Neuronal stem cell (in vitro differentiated cells): ENCODE data around the gene HOXB1.

Experiments
- DNase-seq: peaks from one replicate; pipeline ENCODE4 v3.0.0-alpha.2; 2013; ENCODE audit warnings: low spot score
- H2AFZ ChIP-seq: one replicate; pipeline ENCODE4 v1.6.1; 2013; ENCODE audit warnings: mild to moderate bottlenecking, low read length, inconsistent platforms
- H2AK5ac ChIP-seq: 2 replicates; pipeline ENCODE4 v1.6.1; 2013; ENCODE audit warnings: low read depth, mild to moderate bottlenecking, inconsistent platforms, low read length, moderate library complexity, mixed read lengths
- H2BK120ac ChIP-seq: 2 replicates; pipeline ENCODE4 v1.6.1; 2013; ENCODE audit warnings: low read depth, mild to moderate bottlenecking, inconsistent platforms, low read length, moderate library complexity, mixed read lengths
- H2BK12ac ChIP-seq: one replicate; pipeline ENCODE4 v1.6.1; 2013; ENCODE audit warnings: low read length, inconsistent platforms
- H2BK15ac ChIP-seq: 2 replicates; pipeline ENCODE4 v1.6.1; 2013; ENCODE audit warnings: mild to moderate bottlenecking, low read length, inconsistent platforms, mixed read lengths
- H2BK5ac ChIP-seq: one replicate; pipeline ENCODE4 v1.6.1; 2013; ENCODE audit warnings: inconsistent platforms, mild to moderate bottlenecking, low read length, moderate library complexity
- H3K14ac ChIP-seq: one replicate; pipeline ENCODE4 v1.6.1; 2013; ENCODE audit warnings: low read length, inconsistent platforms
- H3K18ac ChIP-seq: 2 replicates; pipeline ENCODE4 v1.6.1; 2013; ENCODE audit warnings: low read length, inconsistent platforms
- H3K23ac ChIP-seq: 2 replicates; pipeline ENCODE4 v1.6.1; 2013; ENCODE audit warnings: low read depth, mild to moderate bottlenecking, mixed read lengths, low read length, inconsistent platforms; ENCODE audit not compliant: poor library complexity
- H3K27ac ChIP-seq: replicated peaks from 3 replicates; pipeline ENCODE4 v1.5.1; 2013; ENCODE audit warnings: low read length, inconsistent platforms
- H3K27me3 ChIP-seq, 3 experiments: 2 replicates each; pipeline ENCODE4 v1.6.1; 2013; ENCODE audit warnings: low read length in 3 of 3, mild to moderate bottlenecking in 2 of 3, inconsistent platforms in 1 of 3, low read depth in 1 of 3, mixed read lengths in 1 of 3, moderate library complexity in 1 of 3; ENCODE audit not compliant: control insufficient read depth in 3 of 3, insufficient read depth in 3 of 3
- H3K36me3 ChIP-seq, 2 donors: replicated peaks in 1 of 2; 2 replicates each; pipeline ENCODE4 v1.6.1; 2013; ENCODE audit warnings: low read length in 2 of 2; ENCODE audit not compliant: control insufficient read depth in 2 of 2, insufficient read depth in 2 of 2
- H3K4ac ChIP-seq: 2 replicates; pipeline ENCODE4 v1.6.1; 2013; ENCODE audit warnings: inconsistent platforms, mild to moderate bottlenecking, low read length, moderate library complexity
- H3K4me1 ChIP-seq, 2 donors: 1 replicate in 1 of 2; 2 replicates in 1 of 2; pipeline ENCODE4 v1.6.1; 2013; ENCODE audit warnings: low read length in 2 of 2, low read depth in 1 of 2; ENCODE audit not compliant: control insufficient read depth in 2 of 2, insufficient read depth in 1 of 2
- H3K4me2 ChIP-seq: one replicate; pipeline ENCODE4 v1.6.1; 2013; ENCODE audit warnings: mild to moderate bottlenecking, low read length, inconsistent platforms; ENCODE audit not compliant: insufficient read depth, poor library complexity, severe bottlenecking
- H3K4me3 ChIP-seq, 2 donors: 2 replicates each; pipeline ENCODE4 v1.5.1; 2013; ENCODE audit warnings: low read length in 2 of 2, mild to moderate bottlenecking in 2 of 2, inconsistent platforms in 1 of 2, moderate library complexity in 1 of 2
- H3K79me1 ChIP-seq: one replicate; pipeline ENCODE4 v1.6.1; 2013; ENCODE audit warnings: low read depth, mild to moderate bottlenecking, inconsistent platforms, low read length, moderate library complexity
- H3K9ac ChIP-seq: one replicate; pipeline ENCODE4 v1.6.1; 2013; ENCODE audit warnings: mild to moderate bottlenecking, low read depth, low read length, inconsistent platforms; ENCODE audit not compliant: poor library complexity
- H3K9me3 ChIP-seq, 2 donors: replicated peaks in 1 of 2; 2 replicates each; pipeline versions ENCODE3 to v1.6.1; 2013; ENCODE audit warnings: low read length in 2 of 2, mild to moderate bottlenecking in 2 of 2, inconsistent platforms in 1 of 2, low read depth in 1 of 2, mixed read lengths in 1 of 2, moderate library complexity in 1 of 2; ENCODE audit not compliant: control insufficient read depth in 2 of 2, insufficient read depth in 1 of 2
- H4K8ac ChIP-seq: one replicate; pipeline ENCODE4 v1.6.1; 2013; ENCODE audit warnings: low read depth, mild to moderate bottlenecking, inconsistent platforms, low read length, moderate library complexity
- H4K91ac ChIP-seq: one replicate; pipeline ENCODE4 v1.6.1; 2013; ENCODE audit warnings: low read length, low read depth, mild to moderate bottlenecking, inconsistent platforms; ENCODE audit not compliant: poor library complexity
- WGBS, 2 donors: extraction: QIAGEN DNeasy Blood & Tissue Kit; methylation state at CpG; one replicate each; pipeline ENCODE4 v1.1.7; 2013; ENCODE audit warnings: missing lambda C conversion rate in 2 of 2, mixed read lengths in 1 of 2; ENCODE audit not compliant: insufficient read length in 2 of 2, insufficient replicate concordance in 1 of 2; ENCODE audit errors: extremely low coverage in 2 of 2; 5-methylcytosine and 5-hydroxymethylcytosine counted together

HOXB1 gene

GRCh38 chr17:48563385-48563838, 32.6 kb upstream of the HOXB1 start:
- Histone ChIP-seq H2BK120ac (no peak overlapping the region), H3K4me3 (no peak overlapping the region), H4K8ac (no peak overlapping the region), H3K27ac (no peak overlapping the region), H3K4ac (no peak overlapping the region), H2BK12ac (no peak overlapping the region), H2AK5ac (no peak overlapping the region), H3K23ac (peak overlapping the region; percentile 69), H3K9ac (no peak overlapping the region), H3K4me2 (no peak overlapping the region), H2BK15ac (no peak overlapping the region), H3K18ac (no peak overlapping the region), H3K4me1 (no peaks in the 10 kb centered on the region), H3K9me3 (peaks cover 0 to 2% of the 10 kb centered on the region in 2 donors), H2BK5ac (no peak overlapping the region), H2AFZ (no peak overlapping the region), H3K79me1 (no peaks in the 10 kb centered on the region), H3K27me3 (peaks cover 69 to 98% (median 98%) of the 10 kb centered on the region in 3 experiments), H4K91ac (no peak overlapping the region), H3K14ac (no peak overlapping the region), H3K36me3 (no peaks in the 10 kb centered on the region)
- WGBS, 2 donors, result no CpG with 5 or more reads among the region's 6 CpGs
- no peak for DNase-seq

- H3K27ac ChIP-seq, result no peak overlapping the region
- no peak overlapping the region for H3K18ac ChIP-seq
- DNase-seq, result no peak
- no peak overlapping the region for H2AK5ac ChIP-seq
- H3K23ac ChIP-seq, result no peak overlapping the region
- H3K4me3 ChIP-seq, result no peak overlapping the region
- H2AFZ ChIP-seq, result no peak overlapping the region
- no peak overlapping the region for H2BK5ac ChIP-seq
- no peak overlapping the region for H2BK15ac ChIP-seq
- no peak overlapping the region for H3K4me2 ChIP-seq
- H3K36me3 ChIP-seq, result no peaks in the 10 kb centered on the region
- no peak overlapping the region for H3K14ac ChIP-seq
- peaks cover 0 to 2% of the 10 kb centered on the region in 2 donors for H3K9me3 ChIP-seq
- no peak overlapping the region for H3K9ac ChIP-seq
- H4K8ac ChIP-seq, result no peak overlapping the region
- H4K91ac ChIP-seq, result no peak overlapping the region
- no peak overlapping the region for H2BK12ac ChIP-seq
- WGBS, 2 donors, result no CpG with 5 or more reads among the region's 5 CpGs
- H2BK120ac ChIP-seq, result no peak overlapping the region
- H3K27me3 ChIP-seq, result peaks cover 74 to 98% (median 98%) of the 10 kb centered on the region in 3 experiments
- H3K4ac ChIP-seq, result no peak overlapping the region
- H3K79me1 ChIP-seq, result no peaks in the 10 kb centered on the region
- H3K4me1 ChIP-seq, result no peaks in the 10 kb centered on the region
These were observed 32.1 kb upstream of the HOXB1 start for GRCh38 chr17:48562934-48563333.

GRCh38 chr17:48561884-48562810, 31.3 kb upstream of the HOXB1 start:
- Histone ChIP-seq H2BK15ac (no peak overlapping the region), H3K79me1 (no peaks in the 10 kb centered on the region), H3K9me3 (peaks cover 0 to 2% of the 10 kb centered on the region in 2 donors), H3K23ac (no peak overlapping the region), H2BK12ac (no peak overlapping the region), H4K91ac (no peak overlapping the region), H2AK5ac (no peak overlapping the region), H3K27ac (no peak overlapping the region), H4K8ac (no peak overlapping the region), H3K4me2 (no peak overlapping the region), H3K4ac (no peak overlapping the region), H3K9ac (no peak overlapping the region), H2AFZ (no peak overlapping the region), H3K4me3 (no peak overlapping the region), H3K4me1 (no peaks in the 10 kb centered on the region), H3K14ac (no peak overlapping the region), H3K36me3 (no peaks in the 10 kb centered on the region), H3K27me3 (peaks cover 71 to 98% (median 98%) of the 10 kb centered on the region in 3 experiments), H2BK120ac (no peak overlapping the region), H2BK5ac (no peak overlapping the region), H3K18ac (no peak overlapping the region)
- WGBS, 2 donors, result no CpG with 5 or more reads among the region's 15 CpGs
- DNase-seq, result no peak
